ENCODE data around the gene ORAI2. TPM values are rescaled to one million over a fixed set of nuclear protein-coding genes. Genes with fewer than 3 reads are reported as not detected.
"Not testable (repeated sequence)": the region's sequence is repeated elsewhere in the genome, so short reads cannot be mapped to it uniquely, and the experiment has no call there.

Gene ORAI2
- total and polyA plus RNA-seq, 8 donors, result 8.8 to 38.2 (median 13.2) TPM

GRCh38 chr7:102396710-102397019 is 36.7 kb upstream of the ORAI2 start:
- Histone ChIP-seq H3K36me3 (peaks cover 0 to 46% of the 10 kb centered on the region in 2 donors), H3K4me1 (peaks cover 6 to 16% of the 10 kb centered on the region in 2 donors), H3K27me3 (no peaks in the 10 kb centered on the region), H3K27ac (peak overlapping the region; percentile 84 to 86), H3K4me3 (peak overlapping the region; percentile 94 to 95), H3K9me3 (no peaks in the 10 kb centered on the region)
- no peak for DNase-seq
- no peak for TF ChIP-seq CTCF (IDR thresholded peaks at IDR 0.05)
- intact Hi-C loops (cut with DNase I), result no loop called here
- peak; percentile 4 for ATAC-seq

- Histone ChIP-seq H3K9me3 (no peaks in the 10 kb centered on the region), H3K36me3 (peaks cover 0 to 58% of the 10 kb centered on the region in 2 donors), H3K27ac (no peak overlapping the region), H3K4me3 (no peak overlapping the region), H3K27me3 (no peaks in the 10 kb centered on the region), H3K4me1 (peaks cover 6 to 16% of the 10 kb centered on the region in 2 donors)
- TF ChIP-seq CTCF (IDR thresholded peaks at IDR 0.05), result no peak
- DNase-seq, result no peak
- no peak for ATAC-seq
- intact Hi-C loops (cut with DNase I), result no loop called here
Observed at GRCh38 chr7:102398543-102398942, 34.8 kb upstream of the ORAI2 start.

GRCh38 chr7:102400360-102400759 is 33.0 kb upstream of the ORAI2 start:
- H3K27ac ChIP-seq, result no peak overlapping the region
- no peaks in the 10 kb centered on the region for H3K9me3 ChIP-seq
- TF ChIP-seq CTCF (IDR thresholded peaks at IDR 0.05), result no peak
- DNase-seq (no peak), ATAC-seq (no peak)
- H3K4me3 ChIP-seq, result no peak overlapping the region
- H3K36me3 ChIP-seq, result peaks cover 0 to 63% of the 10 kb centered on the region in 2 donors
- no peaks in the 10 kb centered on the region for H3K27me3 ChIP-seq
- intact Hi-C loops (cut with DNase I), result no loop called here
- peaks cover 6 to 15% of the 10 kb centered on the region in 2 donors for H3K4me1 ChIP-seq

- H3K27ac ChIP-seq, result no peak overlapping the region
- H3K27me3 ChIP-seq, result no peaks in the 10 kb centered on the region
- no peaks in the 10 kb centered on the region for H3K9me3 ChIP-seq
- no peak overlapping the region for H3K4me3 ChIP-seq
- DNase-seq (no peak), ATAC-seq (no peak)
- intact Hi-C loops (cut with DNase I), result no loop called here
- H3K36me3 ChIP-seq, result peaks cover 0 to 95% of the 10 kb centered on the region in 2 donors
- no peak for TF ChIP-seq CTCF (IDR thresholded peaks at IDR 0.05)
- no peaks in the 10 kb centered on the region for H3K4me1 ChIP-seq
Observed at GRCh38 chr7:102403563-102403962, 29.8 kb upstream of the ORAI2 start.

- H3K4me1 ChIP-seq, result no peaks in the 10 kb centered on the region
- intact Hi-C loops (cut with DNase I), result no loop called here
- no peaks in the 10 kb centered on the region for H3K27me3 ChIP-seq
- H3K27ac ChIP-seq, result peak overlapping the region in 1 of 2 donors; percentile 24
- DNase-seq (peak in 1 of 4 donors; percentile 18), ATAC-seq (peak; percentile 97)
- no peak overlapping the region for H3K4me3 ChIP-seq
- peaks cover 0 to 95% of the 10 kb centered on the region in 2 donors for H3K36me3 ChIP-seq
- H3K9me3 ChIP-seq, result no peaks in the 10 kb centered on the region
- TF ChIP-seq CTCF (IDR thresholded peaks at IDR 0.05), result peak; percentile 39 to 93
Observed at GRCh38 chr7:102404005-102404861, 29.1 kb upstream of the ORAI2 start.

- H3K4me3 ChIP-seq; intact Hi-C loops (cut with DNase I); H3K27ac ChIP-seq; H3K9me3 ChIP-seq; H3K27me3 ChIP-seq; H3K4me1 ChIP-seq; DNase-seq; ATAC-seq: not testable (repeated sequence)
- H3K36me3 ChIP-seq, result peaks cover 0 to 95% of the 10 kb centered on the region in 2 donors
Observed at GRCh38 chr7:102404862-102405188, 28.6 kb upstream of the ORAI2 start.
